Activated CD4-positive, alpha-beta T cell treated with anti-CD3 and anti-CD28 coated beads, Interleukin-2, amount 50 U/mL, for 16 hours (primary cell): ENCODE data around the gene SLC39A3.

Experiments used
- DNase-seq: peaks from one replicate; pipeline ENCODE4 v3.0.0-alpha.2; 2020

SLC39A3 gene

DNA sequence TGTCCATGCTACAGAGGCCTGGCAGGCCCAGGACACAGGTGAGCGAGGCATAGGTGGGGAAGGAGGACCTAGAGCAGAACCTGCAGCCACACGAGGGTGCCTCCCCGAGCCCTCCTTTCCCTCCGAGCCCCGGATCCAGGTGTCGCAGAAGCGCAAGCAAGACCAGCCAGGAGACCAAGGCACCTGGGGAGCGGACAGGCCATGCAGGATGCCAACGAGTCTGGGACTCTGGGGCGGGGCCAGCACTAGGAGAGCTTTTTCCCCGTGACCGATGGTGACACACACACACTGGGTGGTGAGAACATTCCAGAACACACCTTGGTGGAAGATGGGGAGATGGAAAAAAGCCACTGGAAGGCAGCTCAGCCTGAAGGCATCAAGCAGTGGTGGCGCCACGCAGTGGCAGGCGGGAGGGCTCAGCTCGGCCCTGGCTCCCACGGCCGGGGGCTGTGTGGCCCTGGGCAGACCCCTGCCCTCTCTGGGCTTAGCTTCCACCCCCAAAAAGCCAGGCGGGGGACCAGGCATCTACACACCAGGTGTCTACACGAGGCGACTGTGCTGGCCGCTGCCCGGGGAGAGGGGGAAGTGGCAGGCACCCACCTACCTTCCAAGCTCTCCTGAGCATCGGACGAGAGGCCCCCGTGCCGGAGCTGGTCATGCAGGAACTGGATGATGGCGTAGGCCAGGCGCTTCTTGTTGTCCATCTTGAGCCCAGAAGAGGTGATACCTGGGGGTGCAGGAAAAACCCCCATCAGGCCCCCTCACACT is 28.7 kb upstream of the SLC39A3 start:
- DNase-seq: no peak

DNA sequence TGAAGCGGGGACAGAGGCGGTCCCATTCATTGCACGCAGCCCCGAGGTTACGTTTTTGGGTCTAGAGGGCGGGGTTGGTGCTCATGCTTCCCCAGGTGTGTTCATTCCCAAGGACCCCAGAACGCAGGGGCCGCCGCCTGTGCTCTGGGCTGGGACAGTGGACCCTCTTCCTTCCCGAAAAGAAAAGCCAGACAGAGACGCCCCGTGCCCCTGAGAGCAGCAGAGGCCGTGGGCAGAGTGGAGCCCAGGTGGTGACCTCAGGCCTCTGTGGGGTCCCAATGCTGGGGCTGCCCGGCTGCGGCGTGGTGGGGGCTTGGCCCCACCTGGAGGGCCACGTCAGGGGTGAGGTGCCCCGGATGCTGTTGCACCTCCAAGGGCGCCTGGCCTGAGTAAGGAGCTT is 27.9 kb upstream of the SLC39A3 start:
- DNase-seq: no peak

DNA sequence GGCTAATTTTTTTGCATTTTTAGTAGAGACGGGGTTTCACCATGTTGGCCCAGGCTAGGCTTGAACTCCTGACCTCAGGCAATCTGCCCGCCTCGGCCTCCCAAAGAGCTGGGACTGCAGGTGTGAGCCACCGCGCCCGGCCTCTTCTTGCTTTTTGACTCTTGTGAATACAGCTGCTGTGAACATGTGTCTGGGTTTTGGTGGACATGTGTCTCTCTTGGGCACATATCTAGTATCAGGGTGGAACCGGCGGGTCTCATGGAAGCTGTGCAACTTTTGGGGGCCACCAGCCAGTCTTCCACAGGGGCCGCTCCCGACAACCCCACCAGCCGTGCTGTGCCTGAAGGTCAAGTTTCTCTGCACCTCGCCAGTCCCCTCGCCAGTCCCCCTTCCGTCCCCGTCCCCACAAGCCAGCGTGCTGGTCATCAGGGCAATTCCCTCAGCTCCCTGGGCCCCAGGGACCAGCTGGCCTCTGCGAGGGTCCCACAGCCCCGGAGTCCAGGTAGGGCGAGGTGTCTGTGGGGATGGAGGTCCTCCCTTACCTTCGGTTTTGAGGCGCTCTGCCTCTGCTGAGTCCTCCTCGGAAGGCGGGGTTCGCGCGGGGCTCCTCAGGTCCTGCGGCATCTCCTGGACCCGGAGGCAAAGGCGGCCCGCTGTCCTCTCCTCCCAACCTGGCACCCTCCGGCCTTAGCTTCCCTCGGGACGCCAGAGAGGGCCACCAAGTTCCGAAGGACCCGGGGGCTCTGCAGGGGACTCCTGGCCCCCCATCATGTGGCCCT is 27.0 kb upstream of the SLC39A3 start:
- DNase-seq: no peak

DNA sequence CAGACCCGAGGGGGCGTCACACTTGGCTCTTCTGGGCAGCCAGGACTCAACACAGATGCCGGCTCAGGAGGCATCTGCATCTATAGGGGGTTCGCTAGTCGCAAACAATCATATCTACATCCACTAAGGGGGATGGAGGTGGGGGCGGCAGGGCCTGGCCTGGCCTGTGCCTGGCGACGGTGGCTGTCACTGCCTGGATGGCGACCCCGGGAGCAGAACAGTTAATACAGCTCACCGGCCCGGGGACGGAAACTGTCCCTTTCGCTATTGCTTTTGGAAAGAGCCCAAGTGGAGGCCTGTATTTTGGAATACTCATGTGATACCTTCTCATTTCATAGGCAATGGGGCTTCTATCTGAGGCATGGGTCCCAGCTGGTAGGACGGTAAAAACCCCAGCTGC is 25.6 kb upstream of the SLC39A3 start:
- no peak for DNase-seq

DNA sequence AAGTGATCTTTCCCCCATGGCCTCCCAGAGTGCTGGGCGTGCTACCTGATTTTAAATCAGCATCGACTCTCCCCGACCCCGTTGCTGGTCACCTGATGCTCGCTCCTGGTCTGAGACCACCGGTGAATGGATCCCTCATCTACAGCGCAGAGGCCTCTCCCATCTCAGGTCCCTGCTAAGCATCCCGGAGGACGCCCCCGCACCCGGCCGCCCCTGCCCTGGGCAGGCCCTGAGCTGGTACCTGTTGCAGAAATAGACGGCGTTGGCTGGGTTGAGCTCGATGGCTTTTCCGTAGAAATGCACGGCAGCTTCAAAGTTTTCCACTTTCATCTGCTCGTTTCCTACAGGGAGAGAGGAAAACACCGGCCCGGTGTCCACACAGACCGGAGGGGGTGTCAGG is 25.1 kb upstream of the SLC39A3 start:
- DNase-seq: no peak

DNA sequence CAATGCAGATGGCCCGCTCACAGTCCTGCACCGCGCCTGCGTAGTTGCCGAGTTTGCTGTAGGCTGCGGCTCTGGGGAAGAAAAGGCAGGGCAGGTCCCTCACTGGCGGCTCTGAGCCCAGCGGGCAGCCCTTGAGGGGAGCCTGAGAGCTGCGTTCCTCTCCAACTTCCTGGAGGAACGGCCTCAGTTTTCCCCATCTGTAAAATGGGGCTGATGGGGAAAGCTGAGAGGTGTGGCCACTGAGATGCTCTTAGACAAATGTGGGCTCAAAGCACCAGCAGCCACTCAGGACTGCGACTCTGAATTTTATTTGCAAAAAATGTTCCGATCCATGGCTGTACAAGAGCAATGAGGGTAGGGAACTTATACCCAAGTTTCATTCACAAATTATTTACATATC is 23.9 kb upstream of the SLC39A3 start:
- DNase-seq: no peak

DNA sequence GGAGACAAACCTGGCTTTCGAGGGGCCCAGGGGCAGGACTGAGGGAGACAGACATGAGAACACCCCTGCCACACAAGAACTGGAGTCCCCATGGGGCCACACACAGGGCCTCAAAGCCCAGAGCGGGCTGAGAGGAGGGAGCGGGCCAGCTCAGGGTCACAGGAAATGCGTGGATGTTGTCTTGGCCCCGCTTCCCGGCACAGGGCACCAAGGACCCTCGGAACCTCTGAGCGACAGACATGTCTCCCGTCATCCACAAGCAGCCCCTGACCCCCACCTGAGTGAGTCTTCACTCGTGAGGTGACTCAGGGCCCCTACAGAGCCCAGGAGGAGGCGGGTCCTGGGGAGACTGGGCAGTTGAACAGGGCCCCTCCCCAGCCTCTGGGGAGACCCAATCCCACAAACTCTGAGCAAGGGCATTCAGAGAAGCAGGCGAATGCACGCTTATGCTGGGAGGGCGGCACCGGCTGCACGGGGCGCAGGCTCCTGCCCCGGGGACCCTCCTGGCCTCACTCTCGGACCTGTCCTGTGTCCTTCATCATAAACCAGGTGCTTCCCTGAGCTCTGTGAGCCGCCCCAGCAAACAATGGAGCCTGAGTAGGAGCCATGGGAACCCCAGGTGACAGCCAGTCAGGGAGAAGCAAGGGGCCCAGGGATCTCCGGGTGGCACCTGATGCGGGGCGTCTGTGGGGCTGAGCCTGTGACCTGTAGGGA is 23.1 kb upstream of the SLC39A3 start:
- no peak for DNase-seq

DNA sequence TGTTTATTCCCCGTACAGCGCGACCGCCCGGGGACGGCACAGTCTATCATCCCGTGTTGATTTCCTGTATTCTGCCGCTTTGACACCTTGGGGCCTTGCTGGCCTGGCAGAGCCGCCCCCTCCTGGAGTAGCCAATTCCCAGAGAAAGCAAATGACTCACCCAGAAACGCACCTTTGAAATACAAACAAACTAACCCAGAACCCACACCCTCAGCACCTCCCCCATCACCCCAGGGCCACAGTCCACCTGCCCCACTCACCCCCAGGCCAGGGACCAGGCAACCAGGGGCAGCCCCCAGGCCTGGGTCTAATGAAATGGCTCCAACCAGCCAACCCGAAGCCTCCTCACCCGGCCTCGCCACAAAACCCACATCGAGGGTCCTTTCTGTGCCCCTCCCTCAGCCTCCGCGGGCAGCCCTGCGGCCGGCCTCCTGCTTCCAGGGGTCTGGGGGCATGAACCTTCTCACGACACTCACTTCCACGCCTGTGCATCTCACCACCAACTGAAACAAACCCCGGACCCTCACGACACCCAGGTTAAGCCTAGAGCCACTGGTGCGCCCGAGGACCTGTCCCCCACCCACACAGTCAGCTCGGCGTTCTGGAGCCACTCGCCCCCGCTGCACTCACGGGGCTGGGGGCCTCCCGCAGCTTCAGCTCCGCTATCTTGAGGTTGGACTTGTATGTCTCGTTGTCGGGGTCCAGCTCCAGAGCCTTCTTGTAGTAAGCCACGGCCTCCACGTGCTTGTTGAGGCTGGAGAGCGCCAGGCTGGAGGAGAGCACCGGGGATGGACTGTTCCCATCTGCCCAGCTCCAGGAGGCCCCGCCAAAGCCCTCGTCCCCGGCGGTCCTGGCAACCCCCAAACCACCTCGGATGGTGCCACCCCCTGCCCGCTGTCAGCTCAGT is 22.3 kb upstream of the SLC39A3 start:
- no peak for DNase-seq

DNA sequence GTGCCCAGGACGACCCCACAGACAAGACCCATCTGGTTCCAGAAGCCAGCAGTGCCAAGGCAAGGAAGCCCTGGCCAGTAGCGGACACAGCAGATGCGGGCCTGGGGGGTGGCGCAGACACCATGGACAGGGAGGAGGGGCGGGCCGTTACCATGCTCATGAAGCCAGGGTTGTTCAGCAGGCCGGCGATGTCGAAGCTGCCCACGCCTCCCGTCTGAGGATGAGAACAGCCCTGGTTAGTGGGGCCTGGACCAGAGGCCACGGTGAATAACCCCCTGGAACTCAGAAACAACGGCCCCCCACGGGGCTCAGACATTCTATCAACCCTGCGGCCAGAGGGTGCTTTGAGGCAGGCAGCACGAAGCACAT is 21.5 kb upstream of the SLC39A3 start:
- DNase-seq: no peak

DNA sequence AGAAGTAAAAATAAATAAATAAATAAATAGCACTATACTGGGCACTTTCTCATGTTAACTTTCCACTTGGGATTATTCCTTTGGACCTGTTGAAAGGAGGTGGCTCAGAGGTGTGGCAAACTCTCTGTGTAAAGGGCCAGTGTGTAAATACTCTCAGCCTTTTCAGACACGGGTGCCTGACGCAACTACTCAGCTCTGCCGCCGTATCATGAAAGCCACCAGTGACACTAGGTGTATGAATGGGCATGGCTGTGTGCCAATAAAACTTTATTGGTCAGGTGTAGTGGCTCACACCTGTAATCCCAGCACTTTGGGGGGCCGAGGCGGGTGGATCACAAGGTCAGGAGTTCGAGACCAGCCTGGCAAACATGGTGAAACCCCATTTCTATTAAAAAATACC is 20.1 kb upstream of the SLC39A3 start:
- no peak for DNase-seq

DNA sequence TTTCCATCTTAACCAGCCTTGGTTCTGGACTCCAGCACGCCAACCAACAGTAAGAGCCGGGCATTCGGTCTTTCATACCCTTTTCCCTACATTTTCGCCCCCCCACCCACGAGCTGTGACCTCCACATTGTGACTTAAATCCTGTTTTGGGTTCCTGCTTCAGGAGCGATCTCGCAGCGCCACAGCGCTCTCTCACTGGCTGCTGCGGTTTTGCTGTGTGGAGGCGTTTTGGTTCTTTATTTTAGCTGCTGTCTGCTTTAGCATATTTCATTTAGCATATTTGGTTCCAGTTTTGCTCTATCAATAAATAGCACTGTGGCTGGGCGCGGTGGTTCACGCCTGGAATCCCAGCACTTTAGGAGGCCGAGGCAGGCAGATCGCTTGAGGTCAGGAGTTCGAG is 19.5 kb upstream of the SLC39A3 start:
- DNase-seq: no peak

DNA sequence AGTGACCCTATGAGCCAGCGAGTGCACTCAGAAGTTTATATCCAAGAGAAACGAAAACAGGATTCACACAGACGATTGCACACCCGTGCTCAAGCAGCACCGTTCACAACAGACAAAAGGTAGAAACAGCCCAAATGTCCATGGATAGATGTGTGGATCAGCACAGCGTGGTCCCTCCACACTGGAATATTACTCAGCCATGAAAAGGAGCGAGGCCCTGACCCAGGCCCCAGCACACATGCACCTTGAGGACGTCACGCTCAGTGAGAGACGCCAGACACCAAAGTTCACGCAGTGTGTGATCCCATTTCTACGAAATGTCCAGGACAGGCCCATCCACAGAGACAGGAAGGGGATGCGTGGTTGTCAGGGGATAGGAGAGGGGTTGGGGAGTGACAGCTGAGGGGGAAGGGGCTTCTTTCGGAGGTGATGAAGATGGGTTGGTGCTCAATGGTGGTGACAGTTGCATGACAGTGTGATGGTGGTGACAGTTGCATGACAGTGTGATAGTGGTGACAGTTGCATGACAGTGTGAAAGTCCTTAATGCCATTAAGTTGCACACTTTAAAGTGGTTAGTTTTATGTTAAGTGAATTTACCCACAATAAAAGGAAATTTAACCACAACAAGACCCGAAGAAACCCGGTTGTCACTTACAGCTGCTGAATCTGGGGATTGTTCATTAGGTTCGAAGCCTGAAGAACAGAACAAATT is 18.9 kb upstream of the SLC39A3 start:
- no peak for DNase-seq

DNA sequence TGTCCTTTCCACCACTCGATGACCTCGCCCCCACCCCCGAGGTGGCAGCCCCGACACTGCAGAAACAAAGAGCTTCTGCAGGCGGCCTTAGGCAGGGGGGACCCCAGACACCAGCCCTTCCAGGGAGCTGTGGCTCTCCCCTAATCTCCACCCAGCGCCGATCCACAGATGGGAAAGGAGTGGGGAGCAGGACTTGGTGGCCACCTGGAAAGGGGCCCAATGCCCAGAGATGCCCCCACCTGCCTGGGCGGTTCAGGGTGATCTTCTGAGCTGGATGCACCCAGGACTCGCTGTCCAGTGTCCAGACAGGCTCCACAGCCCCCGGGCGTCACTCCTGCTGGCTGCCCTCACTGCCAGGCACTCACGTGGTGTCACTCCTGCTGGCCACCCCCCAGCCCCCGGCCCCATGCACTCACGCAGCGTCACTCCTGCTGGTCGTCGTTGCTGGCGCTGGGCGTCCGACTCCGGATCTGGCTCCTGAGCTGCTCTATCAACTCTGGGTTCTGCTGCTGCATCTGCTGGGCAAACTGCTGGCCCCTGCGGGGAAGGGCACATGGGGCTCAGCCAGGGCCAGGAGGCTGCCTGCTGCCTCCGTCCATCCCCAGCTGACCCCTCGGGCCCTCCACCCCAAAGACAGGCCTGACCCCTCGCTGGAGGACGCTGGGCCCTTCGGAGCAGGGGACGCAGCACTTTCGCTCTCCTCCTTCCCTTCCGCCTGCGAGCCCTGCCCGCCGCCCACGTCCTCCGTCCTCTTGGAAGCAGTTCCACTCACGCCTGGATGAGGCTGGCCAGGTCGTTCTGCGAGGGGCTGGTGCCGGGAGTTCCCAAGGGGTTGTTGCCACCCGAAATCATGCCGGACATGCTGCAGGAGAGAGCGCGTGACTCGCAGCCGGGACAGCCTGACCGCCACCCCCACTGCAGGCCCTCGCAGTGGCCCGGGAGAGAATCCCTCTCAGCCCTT is 17.4 kb upstream of the SLC39A3 start:
- DNase-seq: no peak

DNA sequence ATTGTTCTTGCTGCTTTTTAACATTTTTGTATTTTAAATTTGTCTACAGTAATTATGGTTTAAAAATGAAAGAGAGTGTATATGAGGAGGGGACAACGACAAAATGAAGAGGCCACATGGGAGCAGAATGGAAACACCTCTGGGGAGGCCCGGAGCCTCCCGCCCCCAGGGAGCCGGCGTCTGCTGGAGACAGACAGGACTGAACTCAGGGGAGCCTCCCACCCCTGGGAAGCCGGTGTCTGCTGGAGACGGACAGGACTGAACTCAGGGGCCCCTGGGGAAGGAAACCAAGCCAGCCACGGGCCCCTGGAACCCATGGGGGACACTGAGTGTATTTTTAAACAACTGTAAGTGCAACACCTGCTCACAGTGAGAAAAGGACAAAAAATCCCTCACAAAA is 16.7 kb upstream of the SLC39A3 start:
- DNase-seq: no peak

DNA sequence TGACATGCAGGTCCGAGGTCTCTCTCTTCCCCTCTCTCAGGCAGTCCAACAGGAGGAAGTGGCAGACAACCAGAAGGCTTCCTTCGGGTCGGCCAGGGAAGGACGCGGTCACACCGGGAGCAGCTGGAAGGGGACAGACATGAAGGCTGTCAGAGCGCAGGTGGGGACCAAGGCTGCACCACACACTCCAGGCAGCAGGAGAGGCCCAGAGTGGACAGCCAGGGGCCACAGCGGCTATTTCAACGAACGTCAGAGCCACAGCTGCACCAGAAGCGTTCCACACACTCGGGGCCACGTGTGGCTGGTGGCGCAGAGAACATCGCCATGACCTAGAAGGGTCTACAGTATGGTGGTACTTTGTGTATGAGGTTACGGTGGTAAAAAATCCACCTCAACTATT is 16.0 kb upstream of the SLC39A3 start:
- no peak for DNase-seq

DNA sequence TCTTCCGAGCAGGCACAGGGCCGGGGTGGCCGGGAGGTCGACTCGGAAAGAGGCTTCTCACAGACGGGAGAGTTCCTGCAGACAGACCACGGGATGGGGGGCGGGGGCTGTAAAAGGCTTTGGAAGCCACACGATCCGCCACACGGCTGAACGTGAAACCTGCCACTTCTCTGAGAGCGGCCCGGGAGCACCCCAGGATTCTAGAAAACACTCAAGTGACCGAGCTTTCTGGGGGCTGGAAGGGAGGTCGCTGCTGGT is 15.6 kb upstream of the SLC39A3 start:
- no peak for DNase-seq

DNA sequence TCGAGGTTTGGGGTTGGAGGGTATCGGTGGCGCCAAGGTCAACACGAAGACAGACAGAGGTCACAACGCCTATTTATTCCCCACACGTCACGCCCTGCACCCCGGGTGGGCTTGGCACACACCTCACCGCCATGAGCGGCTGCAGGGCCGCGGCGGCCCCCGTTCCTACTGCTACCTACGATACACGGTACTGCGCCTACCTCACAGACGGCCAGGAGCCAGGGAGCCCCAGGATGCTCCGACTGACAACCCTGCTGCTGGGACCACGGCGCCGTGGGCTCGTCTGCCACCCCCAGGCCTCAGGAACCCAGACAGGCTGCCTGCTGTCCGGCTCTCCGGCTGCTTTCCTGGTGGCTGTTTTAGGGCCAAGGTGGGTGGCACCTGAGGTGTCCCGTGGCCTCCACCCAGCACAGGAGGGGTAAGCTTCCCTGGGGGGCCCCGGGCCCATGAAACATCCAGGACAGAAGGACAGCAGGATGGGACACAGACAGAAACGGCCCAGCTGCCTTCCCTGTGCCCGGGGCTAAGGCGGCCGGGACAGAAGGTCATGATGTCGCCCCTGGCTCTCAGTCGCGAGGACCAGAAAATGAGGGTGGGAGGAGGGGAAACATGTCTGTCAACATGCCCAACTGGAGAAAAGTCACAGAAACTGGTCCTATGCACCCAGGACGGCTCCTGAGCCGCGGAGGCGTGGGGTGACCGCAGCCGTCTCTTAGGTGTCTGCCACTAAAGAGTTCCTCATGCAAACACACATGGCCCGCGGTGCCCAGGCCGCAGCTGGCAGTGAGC is 15.0 kb upstream of the SLC39A3 start:
- DNase-seq: no peak

DNA sequence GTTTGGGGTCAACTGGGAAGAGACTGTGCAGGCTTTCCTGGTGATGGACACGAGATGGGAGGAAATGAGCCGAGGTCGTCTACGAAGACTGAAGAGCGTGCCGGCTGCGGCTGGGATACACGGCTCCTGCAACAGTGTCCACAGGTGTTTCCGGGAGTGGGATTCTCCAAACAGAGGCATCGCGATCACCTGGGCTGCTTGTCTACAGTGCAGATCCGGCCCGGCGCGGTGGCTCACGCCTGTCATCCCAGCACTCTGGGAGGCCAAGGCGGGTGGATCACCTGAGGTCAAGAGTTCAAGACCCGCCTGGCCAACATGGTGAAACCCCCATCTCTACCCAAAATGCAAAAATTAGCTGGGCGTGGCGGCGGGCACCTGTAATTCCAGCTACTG is 11.6 kb upstream of the SLC39A3 start:
- DNase-seq: no peak

DNA sequence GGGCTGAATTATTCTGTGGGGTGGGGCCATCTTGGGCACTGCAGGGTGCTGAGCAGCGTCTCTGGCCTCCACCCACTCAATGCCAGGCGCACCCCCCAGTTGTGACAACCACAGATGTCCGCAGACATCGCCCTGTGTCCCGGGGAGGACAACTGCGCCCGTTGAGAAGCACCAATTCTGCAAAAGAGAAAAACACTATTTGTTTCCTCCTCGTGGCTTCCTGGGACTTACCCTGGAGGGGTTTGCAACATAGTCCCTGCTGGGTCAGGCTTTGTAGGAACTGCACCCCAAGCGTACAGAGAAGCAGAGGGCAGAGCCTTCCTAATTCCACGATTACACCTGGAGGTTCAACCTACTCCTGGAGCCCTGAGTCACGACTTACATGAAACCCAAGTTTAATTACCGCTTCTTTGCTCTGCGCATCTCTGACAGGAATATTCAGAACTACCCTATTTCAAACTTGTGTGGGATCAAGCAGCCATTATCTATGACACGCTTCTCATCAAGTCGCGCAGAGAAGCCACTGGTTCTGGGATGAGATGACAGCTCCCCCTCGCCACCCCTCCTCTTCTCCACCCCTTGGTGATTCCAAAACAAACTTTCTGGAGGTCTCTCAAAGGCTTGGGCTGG is 11.1 kb upstream of the SLC39A3 start:
- DNase-seq: no peak

DNA sequence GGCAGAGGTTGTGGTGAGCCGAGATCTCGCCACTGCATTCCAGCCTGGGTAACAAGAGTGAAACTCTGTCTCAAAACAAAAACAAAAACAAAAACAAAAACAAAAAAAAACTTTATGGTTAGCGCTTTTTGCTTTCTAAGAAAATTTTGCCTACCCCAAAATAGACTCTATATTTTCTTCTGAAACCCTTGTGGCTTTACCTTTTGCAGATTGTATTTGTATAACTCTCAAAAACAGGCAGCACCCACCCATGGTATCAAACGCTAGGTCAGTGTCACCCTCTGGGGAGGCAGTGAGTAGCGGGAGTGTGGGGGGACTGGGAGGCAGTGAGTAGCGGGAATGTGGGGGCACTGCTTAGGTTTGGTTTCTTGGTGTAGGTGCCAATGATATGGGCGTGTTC is 7.5 kb upstream of the SLC39A3 start:
- DNase-seq: no peak
